DMS79 treated with DMSO at 0.1 percent for 48 hours (cell line): ENCODE data around the gene ZNF677.
"Not testable (repeated sequence)": the region's sequence is repeated elsewhere in the genome, so short reads cannot be mapped to it uniquely, and the experiment has no call there.

Experiments used
- DNase-seq: peaks from one replicate; lab custom pipeline; 2025; lab: John Stamatoyannopoulos, UW

Gene ZNF677

DNA sequence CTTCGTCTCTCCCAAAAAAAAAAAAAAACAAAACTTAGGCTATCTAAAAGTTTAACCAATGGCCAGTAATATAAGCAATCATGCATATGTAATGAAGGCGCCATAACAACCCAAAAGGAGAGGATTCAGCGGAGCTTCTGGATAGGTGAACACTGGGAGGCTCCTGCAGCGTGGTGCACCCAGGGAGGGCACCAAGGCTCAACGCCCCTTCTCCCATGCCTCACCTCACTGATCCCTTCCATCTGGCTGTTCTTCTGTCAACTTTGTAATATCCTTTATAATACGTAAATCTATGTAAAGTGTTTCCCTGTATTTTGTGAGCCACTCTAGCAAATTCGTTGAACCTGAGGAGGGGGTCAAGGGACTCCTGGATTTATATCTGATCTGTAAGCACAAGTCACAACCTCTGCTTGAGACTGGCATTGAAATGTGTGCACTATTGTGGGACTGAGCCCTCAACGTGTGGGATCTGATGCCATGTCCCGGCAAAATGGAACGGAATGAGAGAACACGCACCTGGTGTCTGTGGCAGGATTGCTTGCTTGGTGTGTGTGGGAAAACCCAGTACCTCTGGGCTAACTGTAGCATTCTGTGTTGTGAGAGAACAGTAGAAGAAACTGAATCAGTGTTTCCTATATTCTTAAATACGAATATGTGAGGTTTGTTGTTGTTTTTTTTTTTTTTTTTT is 61.0 kb downstream of the ZNF677 start:
- DNase-seq, result no peak

DNA sequence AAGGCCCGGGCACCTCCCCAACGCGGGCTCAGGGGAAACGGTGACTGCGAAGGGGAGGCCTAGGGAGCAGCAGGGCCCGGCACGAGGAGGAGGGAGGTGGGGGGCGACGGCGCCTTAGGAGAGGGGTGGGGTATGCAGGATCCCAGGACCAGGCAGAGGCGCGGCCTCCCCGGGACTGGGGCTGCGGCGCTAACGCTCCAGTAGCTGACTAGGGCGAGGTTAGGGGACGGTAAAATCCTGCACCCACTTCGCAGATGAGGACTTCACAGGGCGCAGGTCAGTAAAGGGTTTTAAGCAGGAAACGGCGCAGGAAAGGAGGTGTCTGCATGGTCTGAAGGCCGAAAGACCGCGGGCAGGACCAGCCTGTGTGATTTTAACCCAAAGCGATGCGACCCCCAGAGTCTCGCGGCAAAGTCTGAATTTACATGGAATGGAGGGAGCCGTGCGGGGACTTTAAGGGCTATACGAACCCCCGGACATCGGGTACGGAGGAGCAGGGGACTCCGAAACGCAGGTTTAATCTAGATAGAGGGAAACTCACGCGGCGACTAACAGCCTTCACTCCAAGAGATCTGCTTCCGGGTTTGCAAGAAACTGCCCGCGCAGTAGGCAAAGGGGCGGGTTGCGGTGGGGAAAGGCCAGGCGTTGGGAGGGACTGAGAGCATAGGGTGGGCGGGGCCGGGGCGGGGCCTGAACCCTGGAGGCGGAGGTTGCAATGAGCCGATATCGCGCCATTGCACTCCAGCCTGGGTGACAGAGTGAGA is 61.7 kb downstream of the ZNF677 start, which contains the start of gene ZNF665:
Gene ZNF665 (minus strand): TSS at position 588 of the 764 bp plus-strand sequence. CDS start 10,460 bp downstream, outside the sequence.
- DNase-seq, result peak; percentile 84

DNA sequence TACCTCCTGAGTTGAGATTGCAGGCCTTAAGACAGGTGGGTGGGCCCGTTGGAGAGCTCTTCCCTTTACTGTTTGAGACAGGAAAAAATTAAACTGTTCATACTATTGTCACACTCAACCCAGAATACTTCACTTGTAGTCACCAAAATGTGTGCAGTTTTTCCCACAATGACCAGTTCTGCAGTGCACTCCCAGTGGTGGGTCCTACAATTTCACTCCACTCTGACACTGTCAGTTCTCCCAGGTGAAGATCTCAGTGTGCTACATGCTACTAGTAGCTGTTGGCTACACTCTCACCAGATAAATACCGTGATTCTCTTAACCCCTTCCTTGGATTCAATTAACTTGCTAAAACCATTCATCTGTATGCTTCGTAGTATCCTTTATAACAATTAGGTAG is 64.4 kb downstream of the ZNF677 start:
- DNase-seq, result no peak

DNA sequence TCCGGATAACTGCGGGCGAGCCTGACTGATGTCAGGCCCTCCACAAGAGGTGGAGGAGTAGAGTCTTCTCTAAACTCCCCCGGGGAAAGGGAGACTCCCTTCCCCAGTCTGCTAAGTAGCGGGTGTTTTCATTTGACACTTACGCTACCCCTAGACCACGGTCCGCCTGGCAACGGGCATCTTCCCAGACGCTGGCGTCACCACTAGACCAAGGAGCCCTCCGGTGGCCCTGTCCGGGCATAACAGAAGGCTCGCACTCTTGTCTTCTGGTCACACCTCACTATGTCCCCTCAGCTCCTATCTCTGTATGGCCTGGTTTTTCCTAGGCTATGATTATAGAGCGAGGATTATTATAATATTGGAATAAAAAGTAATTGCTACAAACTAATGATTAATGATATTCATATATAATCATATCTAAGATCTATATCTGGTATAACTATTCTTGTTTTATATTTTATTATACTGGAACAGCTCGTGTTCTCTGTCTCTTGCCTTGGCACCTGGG is 64.9 kb downstream of the ZNF677 start:
- not testable (repeated sequence) for DNase-seq
